Stimulated activated CD4-positive, alpha-beta T cell treated with anti-CD3 and anti-CD28 coated beads, Interleukin-4, amount 100 ng/mL, for 4 hours (primary cell): ENCODE data around the gene PGM2L1.
A peak's percentile ranks its signal among the peaks of the same experiment; 100 is the strongest.
"Not testable (repeated sequence)": the region's sequence is repeated elsewhere in the genome, so short reads cannot be mapped to it uniquely, and the experiment has no call there.

Experiments used
- DNase-seq, 2 experiments: peaks; one replicate each; pipeline ENCODE4 v3.0.0-alpha.2; 2020

The PGM2L1 gene

DNA sequence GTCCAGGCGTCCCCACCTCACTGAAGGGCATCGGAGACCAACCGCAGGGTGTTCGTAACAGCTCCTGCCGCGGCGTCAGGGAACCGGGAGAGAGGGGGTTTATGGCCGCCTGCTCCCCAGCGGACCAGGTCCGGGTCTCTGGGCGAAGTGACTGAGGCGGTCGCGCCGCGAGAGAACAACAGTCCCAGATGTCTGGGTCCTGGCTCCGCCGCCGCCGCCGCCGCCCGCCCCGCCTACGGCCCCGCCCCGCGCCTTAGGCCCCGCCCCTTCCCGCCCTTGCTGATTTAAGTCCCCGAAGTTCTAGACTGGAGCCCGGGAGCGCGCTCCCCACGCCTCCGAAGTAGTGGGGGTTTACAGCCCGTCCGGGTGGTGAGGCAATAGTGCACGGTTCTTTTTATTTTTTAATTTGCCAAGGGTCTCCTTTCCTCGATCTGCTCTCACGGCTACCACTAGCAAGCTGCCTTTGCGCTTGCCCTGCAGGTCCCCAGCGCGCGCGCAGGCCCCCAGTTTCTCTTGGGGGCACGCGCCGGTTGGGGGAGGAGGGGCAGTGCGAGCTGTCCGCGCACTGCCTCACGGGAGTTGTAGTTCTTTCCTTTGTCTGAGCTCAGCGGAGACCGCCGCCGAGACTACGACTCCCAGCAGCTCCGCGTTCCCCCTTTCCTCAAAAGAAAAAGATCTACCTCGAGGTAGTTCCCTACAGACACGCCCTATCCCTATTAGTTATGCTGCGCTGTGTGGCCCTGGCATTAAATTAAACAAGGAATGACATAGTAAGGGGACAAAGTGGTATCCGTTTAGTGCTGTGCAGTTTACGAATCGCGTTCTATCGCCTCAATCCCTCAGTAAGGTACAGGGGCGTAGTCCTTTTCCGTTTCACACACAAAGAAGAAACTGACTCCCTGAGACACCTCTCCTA, at the start of gene PGM2L1:
Gene PGM2L1, minus strand, starts transcription at position 190 of the 916 bp plus-strand sequence. CDS start 272 bp downstream, outside the sequence.
- DNase-seq: peak; percentile 88 to 92

DNA sequence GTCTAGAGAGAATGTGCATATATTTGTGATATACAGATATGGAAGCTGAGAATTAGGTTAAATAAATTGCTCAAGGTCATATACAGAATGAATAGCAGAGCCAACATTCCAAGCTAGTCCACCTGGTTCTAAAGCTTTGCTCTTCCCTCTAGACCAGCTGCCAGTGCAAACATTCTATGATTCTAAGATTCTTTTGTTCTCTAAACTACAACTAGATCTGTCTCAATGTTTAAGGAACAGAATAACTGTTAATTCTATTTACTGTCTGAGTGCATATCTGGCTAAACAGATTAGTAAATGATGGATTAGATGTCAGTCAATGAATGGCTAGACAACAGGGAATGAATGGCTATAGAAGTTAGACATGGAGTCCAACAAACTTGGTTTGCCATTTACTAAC, 49.5 kb upstream of the PGM2L1 start:
- DNase-seq: no peak

DNA sequence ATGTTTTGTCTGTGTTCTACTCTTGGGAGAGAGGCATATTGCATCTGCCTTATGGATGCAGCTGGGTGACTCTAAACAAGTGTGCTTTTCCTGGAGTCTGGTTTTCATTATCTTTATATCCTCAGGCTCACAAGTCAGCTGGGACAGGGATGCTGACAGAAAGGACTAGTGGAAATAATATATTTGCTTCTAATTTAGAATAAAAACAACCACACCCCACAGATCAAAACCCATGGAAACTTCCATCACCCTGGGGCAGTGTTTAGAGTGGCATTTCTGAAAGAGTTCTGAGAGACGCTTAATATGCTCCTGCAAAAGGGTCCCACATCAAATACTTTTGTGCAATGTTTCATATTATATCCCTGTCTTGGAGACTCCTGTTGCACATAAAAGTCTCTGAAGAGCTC, 48.3 kb upstream of the PGM2L1 start:
- DNase-seq: no peak

DNA sequence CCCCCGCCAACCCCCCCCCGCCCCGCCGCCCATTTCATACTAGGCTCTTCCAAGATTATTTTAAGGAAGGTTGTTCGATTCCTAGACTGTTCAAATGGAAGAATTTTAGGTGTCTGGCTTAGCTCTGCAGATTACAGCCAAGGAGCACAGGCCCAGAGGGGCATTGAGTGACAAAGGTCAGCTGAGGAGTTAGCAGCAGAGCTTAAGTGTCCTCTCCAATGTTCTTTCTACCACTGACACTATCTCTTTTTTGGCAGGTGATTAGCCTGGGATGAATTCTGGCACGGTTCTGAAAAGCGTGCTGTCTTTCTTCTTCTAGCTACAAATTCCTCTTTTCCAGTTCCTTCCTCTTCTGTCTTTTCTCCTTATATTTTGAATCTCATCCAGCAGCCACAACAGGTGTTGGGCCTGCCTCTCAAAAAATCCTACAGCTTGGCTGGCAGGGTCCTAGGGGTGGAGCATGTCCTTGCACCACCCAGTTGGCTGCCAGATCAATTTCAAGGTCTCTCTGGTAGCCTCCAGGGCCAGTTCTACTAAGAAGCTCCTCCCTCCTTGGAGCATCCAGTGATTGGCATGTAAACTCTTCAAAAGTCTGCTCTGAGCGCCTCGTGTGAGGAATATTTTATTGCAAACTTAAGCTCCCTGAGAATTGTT, 46.1 kb upstream of the PGM2L1 start:
- DNase-seq: no peak

DNA sequence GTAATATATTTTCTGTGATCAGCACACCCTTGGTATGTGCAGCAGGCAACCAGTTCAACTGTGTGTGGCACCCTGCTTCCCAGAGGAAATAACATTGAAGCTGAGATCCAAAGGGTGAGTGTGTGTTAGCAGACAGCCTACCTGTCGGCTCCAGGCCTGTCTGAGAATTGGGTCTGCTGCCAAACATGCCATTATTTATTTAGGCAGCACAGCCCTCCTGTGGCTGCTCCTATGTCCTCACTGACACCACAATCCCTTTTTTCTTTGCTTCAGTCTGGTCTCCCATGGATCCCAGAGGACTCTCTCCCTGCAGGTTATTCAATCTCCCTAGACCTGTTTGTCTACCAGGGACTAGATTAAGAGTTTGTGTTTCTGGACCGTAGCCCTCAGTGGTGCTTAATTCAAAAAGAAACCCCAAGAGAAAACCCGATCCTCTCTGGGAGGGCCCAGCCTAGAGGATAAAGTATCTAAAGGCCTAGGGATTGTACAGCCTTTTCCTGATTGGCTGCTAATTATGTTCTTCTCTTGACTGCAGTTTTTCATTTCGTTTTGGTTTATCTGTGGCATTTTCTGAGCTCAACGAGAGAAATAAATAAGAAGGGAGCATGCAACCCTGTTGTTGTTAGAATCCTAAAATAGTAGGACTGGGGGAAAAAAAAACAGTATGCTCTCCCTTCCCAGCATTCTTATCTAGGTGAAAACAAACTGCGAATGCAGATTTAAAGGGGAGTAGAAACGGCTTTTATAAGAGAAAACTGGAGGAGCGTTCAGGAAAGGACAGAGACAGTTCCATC, 45.0 kb upstream of the PGM2L1 start:
- no peak for DNase-seq

DNA sequence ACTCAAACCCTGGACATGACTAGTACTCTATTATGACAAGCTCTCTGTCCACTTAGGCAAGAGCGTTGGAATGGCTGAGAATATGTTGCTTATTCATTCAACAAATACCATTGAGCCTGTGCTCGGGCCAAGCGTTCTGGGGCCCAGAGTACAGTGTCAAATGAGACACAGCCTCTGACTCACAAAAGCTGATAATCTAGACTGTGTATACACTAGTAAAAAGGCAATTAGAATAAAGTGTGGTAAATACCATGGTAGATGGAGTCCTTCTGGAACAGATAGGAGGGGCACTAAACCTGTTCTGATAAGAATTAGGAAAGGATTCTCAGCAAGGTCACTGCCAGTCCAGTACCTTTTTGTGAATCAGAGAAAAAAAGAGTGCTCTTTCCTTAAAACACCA, 44.4 kb upstream of the PGM2L1 start:
- DNase-seq: no peak

DNA sequence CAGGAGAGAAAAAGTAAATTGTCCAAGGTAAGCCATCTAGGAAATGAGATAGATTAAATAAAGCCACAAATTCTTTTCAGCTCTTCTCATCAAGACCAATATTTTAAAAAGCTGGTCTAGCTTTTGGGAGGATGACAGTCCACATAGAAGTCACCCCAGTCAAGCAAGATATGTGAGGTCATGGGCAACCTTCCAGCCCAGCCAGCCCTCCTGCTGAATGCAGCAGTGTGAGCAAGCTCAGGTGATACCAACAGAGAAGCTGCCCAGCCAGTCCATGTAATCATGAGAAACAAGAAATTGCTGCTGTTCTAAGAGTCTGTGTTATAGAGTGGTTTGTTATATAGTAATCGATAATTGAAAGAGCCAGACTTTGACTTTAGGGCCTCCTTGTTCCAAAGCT, 40.4 kb upstream of the PGM2L1 start:
- no peak for DNase-seq

DNA sequence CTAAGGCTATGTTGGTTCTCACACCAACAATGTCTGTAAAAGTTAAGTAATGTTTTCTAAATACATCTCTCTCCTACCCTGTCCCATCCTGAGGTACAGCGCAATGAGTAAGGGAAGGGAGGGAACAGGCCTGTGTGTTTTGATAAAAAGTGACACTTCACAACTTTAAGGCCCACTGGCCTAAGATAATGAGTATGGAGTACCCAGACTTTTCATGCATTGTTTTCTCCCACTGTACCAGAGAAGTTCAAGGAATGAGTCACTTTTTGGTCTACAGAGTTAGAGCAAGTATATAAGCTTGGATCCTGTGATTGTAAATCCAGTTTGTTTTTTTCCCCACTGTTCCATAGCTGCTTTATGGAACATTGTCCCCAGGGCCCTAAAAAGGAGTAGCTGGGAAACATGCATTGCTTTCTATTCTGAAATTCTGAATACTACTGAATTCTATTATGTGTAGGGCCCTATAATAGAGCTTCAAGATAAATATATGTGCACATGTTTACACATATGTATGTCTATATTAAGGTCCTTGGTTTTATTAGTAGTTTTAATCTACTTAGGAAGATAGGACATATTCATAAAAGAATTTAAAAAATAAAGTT, 39.3 kb upstream of the PGM2L1 start:
- DNase-seq: no peak

DNA sequence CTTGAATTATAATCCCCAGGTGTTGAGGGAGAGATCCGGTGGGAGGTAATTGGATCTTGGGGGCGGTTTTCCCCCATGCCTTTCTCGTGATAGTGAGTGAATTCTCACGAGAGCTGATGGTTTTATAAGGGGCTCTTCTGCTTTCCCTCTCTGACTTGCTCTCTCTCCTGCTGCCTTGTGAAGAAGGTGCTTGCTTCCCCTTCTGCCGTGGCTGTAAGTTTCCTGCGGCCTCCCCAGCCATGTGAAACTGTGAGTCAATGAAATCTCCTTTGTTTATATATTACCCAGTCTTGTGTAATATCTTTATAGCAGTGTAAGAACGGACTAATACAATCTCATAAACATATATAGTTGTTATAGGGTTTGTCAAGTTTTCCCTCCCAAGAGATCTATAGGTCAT, 36.3 kb upstream of the PGM2L1 start:
- DNase-seq: no peak

DNA sequence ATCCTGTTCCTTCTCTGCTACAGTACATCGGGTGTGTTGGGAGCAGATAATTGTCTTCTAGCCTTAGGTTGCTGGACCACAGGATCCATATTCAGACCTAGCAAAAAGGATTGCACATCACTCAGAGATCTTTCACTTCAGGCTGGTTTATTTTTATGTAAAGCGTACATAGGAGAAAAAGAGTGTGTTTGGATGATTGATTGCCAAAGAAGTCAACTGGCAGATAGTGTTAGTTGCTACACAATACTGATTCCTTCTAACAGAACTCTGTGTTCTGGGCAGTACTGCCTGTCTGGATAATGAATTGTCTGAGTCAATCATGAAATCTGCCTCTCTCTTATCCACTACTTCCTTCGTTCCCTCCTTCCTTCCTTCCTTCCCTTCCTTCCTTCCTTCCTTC, 31.0 kb upstream of the PGM2L1 start:
- DNase-seq: no peak

DNA sequence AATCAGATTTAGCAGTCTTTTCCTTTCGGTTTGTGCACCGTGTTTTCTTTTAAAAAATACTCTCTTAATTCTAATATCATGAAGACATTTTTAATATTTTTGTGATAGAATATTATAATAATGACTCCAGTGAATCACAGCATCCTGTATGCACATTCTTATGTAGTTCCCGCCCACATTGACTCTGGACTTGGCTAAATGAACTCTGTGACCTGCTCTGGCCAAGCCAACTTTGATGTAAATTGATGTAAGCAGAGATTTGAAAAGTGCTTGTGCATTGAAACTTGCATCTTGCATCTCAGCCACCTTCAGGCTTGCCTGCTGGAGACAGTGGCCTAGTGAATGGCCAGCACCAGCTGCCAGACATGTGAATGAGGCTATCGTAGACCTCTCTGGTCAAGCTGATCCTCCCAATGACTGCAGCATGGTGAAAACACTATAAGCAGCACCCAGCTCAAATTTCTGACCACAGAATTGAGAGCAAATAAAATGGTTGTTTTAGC, 29.2 kb upstream of the PGM2L1 start:
- no peak for DNase-seq

DNA sequence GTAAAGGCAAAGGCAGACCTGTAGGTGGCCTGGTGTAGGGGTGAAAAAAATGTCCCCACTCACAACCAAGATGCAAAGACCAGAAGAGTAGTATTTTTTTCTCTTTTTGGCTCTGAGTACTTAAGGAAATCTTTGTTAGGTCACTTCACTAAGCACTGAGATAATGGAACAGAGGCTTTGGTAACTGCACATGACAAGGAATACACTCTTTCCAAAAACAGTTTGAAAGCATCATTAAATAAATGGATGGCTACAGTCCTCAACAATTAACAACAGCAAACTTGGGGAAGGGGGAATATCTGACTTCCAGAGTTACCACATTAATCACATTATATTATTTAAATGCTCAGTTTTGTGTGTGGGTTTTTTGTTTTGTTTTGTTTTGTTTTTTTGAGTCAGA, 26.9 kb upstream of the PGM2L1 start:
- DNase-seq: no peak

DNA sequence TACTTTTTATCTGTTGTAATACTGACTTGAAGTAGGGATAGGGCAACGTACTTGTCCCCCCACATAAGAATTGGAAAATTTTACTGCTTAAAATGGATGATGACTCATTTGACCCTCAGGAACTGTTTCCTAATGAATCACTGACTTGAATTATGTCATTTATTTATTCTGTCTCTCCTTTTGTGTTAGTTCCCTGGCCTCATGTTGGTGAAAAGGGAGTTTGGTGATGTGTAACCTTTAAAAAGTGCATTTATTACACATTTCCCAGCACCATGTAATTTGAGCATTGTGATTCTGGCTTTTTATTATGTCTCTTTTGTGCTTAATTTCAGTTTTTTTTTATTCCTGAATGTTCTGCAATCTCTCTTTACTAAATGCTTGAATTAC, 20.3 kb upstream of the PGM2L1 start:
- no peak for DNase-seq

DNA sequence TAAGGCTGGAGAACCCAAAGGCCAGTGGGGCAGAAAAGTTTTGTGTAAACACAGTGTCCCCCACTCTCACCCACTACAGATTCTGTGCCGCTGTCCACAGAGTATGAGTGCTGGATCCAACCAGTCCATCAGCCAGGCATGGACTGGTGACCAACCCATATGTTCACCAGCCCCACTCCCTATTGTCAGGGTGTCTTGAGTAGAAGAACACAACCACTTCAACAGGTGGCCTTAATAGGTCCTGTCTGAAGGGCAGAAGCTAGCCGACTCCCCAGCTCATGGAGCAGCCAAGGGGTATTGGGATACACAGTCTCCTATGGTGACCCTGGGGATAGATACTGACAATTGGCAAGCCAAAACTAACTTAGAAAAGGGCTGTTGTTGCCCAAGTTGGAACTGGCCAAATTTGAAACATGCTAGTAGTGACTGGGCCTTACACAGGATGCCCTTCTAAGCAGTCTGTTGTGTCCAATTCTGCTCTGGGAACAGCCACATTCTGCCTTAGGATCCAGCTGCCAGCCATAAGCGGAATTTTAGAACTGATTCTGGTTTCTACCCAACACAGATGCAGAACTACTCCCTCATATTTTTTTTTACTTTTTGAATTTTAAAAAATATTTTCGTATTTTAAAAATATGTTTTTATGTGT, 19.8 kb upstream of the PGM2L1 start:
- DNase-seq: no peak

DNA sequence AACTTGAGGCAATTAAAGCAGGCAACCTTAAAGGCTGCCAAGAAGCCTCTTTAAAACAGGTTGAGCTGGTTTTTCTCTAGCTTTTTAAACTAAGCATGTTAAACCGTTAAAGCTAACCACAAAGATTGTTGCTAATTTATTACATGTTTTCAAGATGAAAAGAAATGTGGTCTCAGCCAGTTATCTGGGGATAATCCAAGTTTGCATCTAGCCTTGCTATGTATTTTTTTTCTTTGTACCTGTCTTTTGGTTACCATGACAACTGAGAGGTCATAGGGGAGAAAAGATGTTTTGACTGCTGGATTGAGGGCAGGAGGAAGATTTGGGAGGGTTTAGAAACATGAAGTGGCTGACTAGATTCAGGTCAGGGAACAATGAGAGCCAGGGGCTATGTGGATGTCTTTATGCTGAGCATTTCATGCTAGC, 19.2 kb upstream of the PGM2L1 start:
- DNase-seq: no peak

DNA sequence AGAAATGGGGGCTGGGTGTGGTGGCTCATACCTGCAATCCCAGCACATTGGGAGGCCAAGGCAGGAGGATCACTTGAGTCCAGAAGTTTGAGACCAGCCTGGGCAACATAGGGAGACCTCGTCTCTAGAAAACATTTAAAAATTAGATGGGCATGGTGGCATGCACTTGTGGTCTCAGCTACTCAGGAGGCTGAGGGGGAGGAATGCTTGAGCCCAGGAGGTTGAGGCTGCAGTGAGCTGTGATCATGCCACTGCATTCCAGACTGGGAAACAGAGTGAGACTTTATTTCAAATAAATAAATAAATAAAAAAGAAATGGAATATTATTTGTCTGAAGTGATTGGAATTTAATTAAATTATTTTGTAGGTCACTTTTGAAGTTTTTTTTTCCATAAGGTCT, 18.7 kb upstream of the PGM2L1 start:
- not testable (repeated sequence) for DNase-seq

DNA sequence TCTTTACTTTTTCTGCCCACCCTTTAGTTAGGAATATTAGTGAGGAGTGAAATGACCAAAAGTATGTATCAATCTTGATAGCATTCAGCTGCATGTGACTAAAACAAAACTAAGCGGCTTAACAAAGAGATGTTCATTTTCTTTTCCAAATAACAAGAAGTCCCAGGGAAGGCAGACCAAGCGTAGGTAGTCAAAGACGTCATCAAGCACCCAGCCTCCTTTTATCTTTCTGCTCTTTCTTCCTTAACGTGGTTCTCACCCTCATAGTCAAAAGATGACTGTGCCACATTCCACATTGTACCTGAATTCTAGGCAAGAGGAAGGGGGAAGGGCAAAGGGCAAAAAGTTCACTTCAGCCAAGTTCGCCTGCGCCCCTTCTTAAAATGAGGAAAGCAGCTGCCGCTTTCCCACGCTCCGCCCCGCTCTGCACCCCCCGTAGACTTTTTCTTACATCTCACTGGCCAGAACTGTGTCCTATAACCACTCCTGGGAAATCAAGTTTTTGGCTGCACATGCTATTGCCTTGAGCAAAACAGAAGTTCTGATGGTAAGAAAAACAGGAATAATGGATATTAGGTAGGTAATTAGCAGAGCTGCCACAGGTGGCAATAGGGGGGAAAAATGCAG, 14.6 kb upstream of the PGM2L1 start:
- no peak for DNase-seq

DNA sequence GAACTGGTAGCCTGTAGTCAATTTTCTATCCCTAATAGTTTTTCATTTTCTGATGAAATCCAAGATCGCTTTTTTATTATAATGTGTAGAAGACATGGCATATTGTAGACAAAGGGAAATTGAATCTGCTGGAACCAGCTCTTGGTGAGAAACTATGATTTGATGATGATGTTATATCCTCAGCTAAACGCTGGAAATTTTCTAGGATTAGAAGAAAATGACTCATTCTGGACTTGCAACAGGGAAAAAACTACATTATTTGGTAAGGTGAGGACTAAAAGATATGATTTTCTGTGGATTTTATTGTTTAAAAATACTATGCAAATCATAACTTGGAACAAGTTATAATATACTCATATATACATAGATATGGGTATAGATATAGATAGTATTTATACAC, 14.1 kb upstream of the PGM2L1 start:
- DNase-seq: no peak

DNA sequence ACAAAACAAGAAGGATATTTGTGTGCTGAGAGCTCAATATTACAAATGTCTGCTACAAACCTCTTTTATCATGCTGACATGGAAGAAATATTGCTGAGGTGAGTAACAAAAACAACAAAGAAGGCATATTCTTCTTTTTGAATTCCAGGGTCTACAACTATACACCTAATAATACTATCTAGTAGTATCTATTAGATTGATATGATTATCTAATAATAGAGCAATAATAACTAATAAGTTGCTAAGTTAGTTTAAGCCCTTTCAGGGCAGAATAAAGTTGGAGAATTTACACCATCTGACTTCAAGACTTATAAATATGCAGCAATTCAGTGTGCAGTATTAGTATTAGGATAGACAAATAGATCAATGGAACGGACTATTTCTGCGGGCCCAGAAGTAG, 11.4 kb upstream of the PGM2L1 start:
- no peak for DNase-seq

DNA sequence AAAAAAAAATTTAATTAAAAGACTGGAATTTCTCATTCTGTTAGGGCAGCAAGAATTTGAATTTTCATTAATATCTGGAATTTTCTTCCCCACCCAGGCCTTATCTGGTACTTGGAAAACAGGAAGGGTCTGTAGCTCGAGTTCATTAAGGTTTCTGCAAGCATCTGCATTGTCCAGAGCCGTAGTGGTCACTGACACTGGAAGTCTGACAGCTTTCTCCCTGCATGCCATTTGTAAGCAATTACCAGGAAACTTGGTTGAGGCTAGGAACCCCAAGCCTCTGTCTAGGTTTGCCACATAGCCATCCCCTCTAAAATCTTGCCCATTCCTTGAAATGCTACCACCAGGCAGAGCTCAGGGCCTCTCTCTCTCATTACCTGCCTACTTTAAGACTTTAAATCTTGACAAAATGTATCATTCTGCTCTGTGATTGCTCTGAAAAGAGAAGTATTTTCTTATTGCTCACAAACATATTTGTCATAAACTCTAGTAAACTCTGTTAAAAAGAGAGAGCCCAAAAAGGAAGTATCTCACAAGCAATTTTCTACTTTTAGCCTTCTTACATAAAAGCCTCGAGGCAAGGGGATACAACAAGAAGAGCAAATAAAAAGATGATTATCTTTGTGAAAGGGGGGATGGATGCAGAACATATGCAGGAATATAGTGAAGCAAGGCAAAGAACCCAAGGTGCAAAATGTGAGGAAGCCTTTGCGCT, 5.5 kb upstream of the PGM2L1 start:
- DNase-seq: no peak

DNA sequence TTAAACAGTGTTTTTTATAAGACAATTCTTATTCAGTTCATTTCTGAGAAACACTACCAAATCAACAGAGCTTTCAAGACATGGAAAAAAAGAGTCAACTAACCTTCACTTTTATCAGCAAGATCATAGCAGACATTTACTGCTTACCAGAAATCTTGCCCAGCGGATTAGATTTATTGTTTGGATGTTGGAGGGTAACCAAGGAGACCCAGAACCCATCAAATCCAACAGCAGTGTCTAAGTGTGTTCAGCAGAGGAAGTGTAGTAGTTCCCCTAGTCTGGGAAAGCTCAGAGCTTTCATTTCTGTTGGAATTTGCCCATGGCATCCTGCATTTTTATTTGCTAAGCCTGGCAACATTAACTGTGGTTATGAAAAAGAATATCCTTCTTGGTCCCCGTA, 2.4 kb upstream of the PGM2L1 start:
- DNase-seq: no peak
